Loucy (cell line): ENCODE measurements around the gene SMARCAL1.

Source experiments
- EZH2phosphoT487 ChIP-seq: fragments of 200-600 bp; IDR thresholded peaks from 2 replicates; pipeline ENCODE4 v1.6.1; 2018; ENCODE audit warnings: antibody characterized with exemption, mild to moderate bottlenecking, moderate library complexity, borderline replicate concordance
- TF ChIP-seq, protein P1 (sequence below): fragments of 200-600 bp; sonication (generic); conservative IDR thresholded peaks from 2 replicates; pipeline ENCODE4 v1.5.1; 2014; ENCODE audit warnings: mild to moderate bottlenecking, antibody characterized with exemption, low read length

DNA sequence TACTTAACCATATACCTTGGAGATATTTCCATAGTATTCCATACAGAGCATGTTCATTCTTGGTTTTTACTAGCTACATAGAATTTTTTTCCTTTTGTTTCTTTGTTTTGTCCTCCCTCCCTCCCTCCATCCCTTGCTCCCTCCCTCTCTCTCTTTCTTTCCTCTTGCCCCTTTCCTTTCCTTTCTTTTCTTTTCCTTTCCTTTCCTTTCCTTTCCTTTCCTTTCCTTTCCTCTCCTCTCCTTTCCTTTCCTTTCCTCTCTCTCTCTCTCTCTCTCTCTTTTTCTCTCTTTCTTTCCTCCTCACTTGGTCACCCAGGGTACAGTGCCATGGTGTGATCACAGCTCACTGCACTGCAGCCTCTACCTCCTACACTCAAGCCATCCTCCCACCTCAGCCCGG lies 114.7 kb downstream of the SMARCAL1 start:
- TF ChIP-seq, protein P1, sequence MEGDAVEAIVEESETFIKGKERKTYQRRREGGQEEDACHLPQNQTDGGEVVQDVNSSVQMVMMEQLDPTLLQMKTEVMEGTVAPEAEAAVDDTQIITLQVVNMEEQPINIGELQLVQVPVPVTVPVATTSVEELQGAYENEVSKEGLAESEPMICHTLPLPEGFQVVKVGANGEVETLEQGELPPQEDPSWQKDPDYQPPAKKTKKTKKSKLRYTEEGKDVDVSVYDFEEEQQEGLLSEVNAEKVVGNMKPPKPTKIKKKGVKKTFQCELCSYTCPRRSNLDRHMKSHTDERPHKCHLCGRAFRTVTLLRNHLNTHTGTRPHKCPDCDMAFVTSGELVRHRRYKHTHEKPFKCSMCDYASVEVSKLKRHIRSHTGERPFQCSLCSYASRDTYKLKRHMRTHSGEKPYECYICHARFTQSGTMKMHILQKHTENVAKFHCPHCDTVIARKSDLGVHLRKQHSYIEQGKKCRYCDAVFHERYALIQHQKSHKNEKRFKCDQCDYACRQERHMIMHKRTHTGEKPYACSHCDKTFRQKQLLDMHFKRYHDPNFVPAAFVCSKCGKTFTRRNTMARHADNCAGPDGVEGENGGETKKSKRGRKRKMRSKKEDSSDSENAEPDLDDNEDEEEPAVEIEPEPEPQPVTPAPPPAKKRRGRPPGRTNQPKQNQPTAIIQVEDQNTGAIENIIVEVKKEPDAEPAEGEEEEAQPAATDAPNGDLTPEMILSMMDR = no peak
- TF ChIP-seq EZH2phosphoT487 = no peak
